ENCODE results near the gene SRC.

- TF ChIP-seq CTCF (IDR thresholded peaks at IDR 0.05; ENCODE audit: insufficient read depth, low read length, poor library complexity, severe bottlenecking): no peak
- TF ChIP-seq EZH2phosphoT487 (conservative IDR thresholded peaks at IDR 0.05; ENCODE audit: low read length): no peak
These were observed 40.9 kb upstream of the SRC start for GRCh38 chr20:37305079-37305478.

Measured in SU-DHL-6 (cell line).